HepG2 (cell line): ENCODE results near the gene MTA3. TPM values are rescaled to one million over a fixed set of nuclear protein-coding genes. Genes with fewer than 3 reads are reported as not detected.

Experiments
- AHR ChIP-seq: IDR thresholded peaks from 2 replicates; pipeline ENCODE4 v1.6.1; 2018; ENCODE audit warnings: missing genetic modification reagents, missing compliant biosample characterization
- CREB1 ChIP-seq, 2 experiments: fragments of 450-650 bp in 1 of 2; IDR thresholded peaks; 2 replicates each; pipeline ENCODE4 v1.6.1; 2016 to 2017; ENCODE audit warnings: control low read depth in 1 of 2, mild to moderate bottlenecking in 1 of 2, missing compliant biosample characterization in 1 of 2, missing genetic modification characterization in 1 of 2
- HIC2 ChIP-seq: sonication (generic); formaldehyde crosslinking; IDR thresholded peaks from 2 replicates; pipeline ENCODE4 v1.9.0; 2022; ENCODE audit warnings: low read depth, missing genetic modification reagents
- HMG20A ChIP-seq: IDR thresholded peaks from 2 replicates; pipeline ENCODE4 v1.6.1; 2016; ENCODE audit warnings: borderline replicate concordance
- HNF1B ChIP-seq: sonication (generic); formaldehyde crosslinking; IDR thresholded peaks from 2 replicates; pipeline ENCODE4 v1.5.1; 2020; ENCODE audit warnings: mild to moderate bottlenecking, moderate library complexity, missing genetic modification reagents
- JUND ChIP-seq: sonication (generic); formaldehyde crosslinking; IDR thresholded peaks from 2 replicates; pipeline ENCODE4 v1.8.0; 2022; ENCODE audit warnings: mild to moderate bottlenecking, missing genetic modification reagents
- KLF15 ChIP-seq: sonication (generic); formaldehyde crosslinking; IDR thresholded peaks from 2 replicates; pipeline ENCODE4 v1.8.1; 2023; ENCODE audit warnings: borderline replicate concordance, mild to moderate bottlenecking, inconsistent platforms, missing genetic modification reagents, mixed read lengths
- KLF6 ChIP-seq: IDR thresholded peaks from 2 replicates; pipeline ENCODE4 v1.8.0; 2016; ENCODE audit warnings: missing biosample characterization, missing genetic modification reagents
- SAP130 ChIP-seq: IDR thresholded peaks from 2 replicates; pipeline ENCODE4 v1.6.1; 2016; ENCODE audit warnings: low read depth
- STAG1 ChIP-seq: sonication (generic); formaldehyde crosslinking; IDR thresholded peaks from 2 replicates; pipeline ENCODE4 v1.4.0; 2020; ENCODE audit warnings: missing genetic modification reagents
- ZBTB37 ChIP-seq: sonication (generic); formaldehyde crosslinking; IDR thresholded peaks from 2 replicates; pipeline ENCODE4 v1.4.0; 2020; ENCODE audit warnings: mild to moderate bottlenecking, missing genetic modification reagents
- ZMYM2 ChIP-seq: sonication (generic); formaldehyde crosslinking; IDR thresholded peaks from 2 replicates; pipeline ENCODE4 v1.8.0; 2022; ENCODE audit warnings: mild to moderate bottlenecking, missing genetic modification reagents
- ZNF609 ChIP-seq: sonication (generic); formaldehyde crosslinking; IDR thresholded peaks from 2 replicates; pipeline ENCODE4 v1.4.0; 2020; ENCODE audit warnings: mild to moderate bottlenecking, missing genetic modification reagents, borderline replicate concordance
- ZNF691 ChIP-seq: sonication (generic); formaldehyde crosslinking; IDR thresholded peaks from 2 replicates; pipeline ENCODE4 v1.4.0; 2020; ENCODE audit warnings: missing genetic modification reagents, low read depth, mild to moderate bottlenecking, borderline replicate concordance
- polyA plus RNA-seq, 8 experiments: library from polyadenylated mRNA; depleted of rRNA in 3 of 8; stranded (reverse) in 7 of 8; unstranded in 1 of 8; fragments of >200 nt; fragmentation: Illumina TruSeq in 4 of 8; extraction: Trizol in 4 of 8; gene quantifications; 2 replicates each; pipeline versions ENCODE4 v1.2.1 to v1.2.3, GENCODE V29; 2011 to 2016; ENCODE audit warnings: low read depth in 4 of 8, missing spikeins in 1 of 8, mixed read lengths in 1 of 8; ENCODE audit not compliant: insufficient read depth in 1 of 8
- total RNA-seq, 5 experiments: library from RNA; depleted of rRNA; stranded (reverse); fragments of >200 nt; fragmentation: Illumina TruSeq; extraction: Trizol; gene quantifications; 2 replicates each; pipeline ENCODE4 v1.2.3, GENCODE V29; 2016; ENCODE audit warnings: low read depth in 1 of 5

The MTA3 gene
- total and polyA plus RNA-seq, 2 of the 13 experiments (the other 11 are each of a cell fraction or from before 2014, with no cell fraction given): 48.8 to 77.8 TPM

GRCh38 chr2:42614838-42615237 is 46.4 kb downstream of the MTA3 start (continued):
- TF ChIP-seq ZNF609 (CRISPR knock-in tag) (peak; percentile 65; the same call in 1 of the 2 replicates), ZNF691 (peak; percentile 87; the same call in 1 of the 2 replicates), ZBTB37 (CRISPR knock-in tag) (no peak), JUND (CRISPR knock-in tag) (peak; percentile 65; the same call in 1 of the 2 replicates), HMG20A (CRISPR knock-in tag) (peak; percentile 75; the same call in 1 of the 2 replicates), CREB1 (IDR thresholded peaks at IDR 0.05) (peak; percentile 77), CREB1 (CRISPR knock-in tag; IDR thresholded peaks at IDR 0.05) (peak; percentile 55; the same call in 1 of the 2 replicates), KLF6 (peak; percentile 52; the same call in 1 of the 2 replicates), SAP130 (peak; percentile 69), KLF15 (CRISPR knock-in tag) (no peak), HIC2 (peak; percentile 38; the same call in 1 of the 2 replicates), ZMYM2 (CRISPR knock-in tag) (peak; percentile 88), AHR (CRISPR knock-in tag) (no peak), STAG1 (CRISPR knock-in tag) (0 out of 2 replicates have a peak, but pooled peaks have one; percentile 20), HNF1B (CRISPR knock-in tag) (peak; percentile 61)
